Uterus (tissue), 4 donors: ENCODE results near the gene NHS. TPM values are rescaled to one million over a fixed set of nuclear protein-coding genes. Genes with fewer than 3 reads are reported as not detected.

Experiments used
- DNase-seq, 2 donors: peaks; one replicate each; pipeline ENCODE4 v3.0.0-alpha.2; 2019 to 2020
- H3K27ac ChIP-seq, 2 donors: fragments of 200-600 bp; sonication (generic); 1 replicate in 1 of 2; 2 replicates in 1 of 2; pipeline ENCODE4 v1.5.1; 2016 to 2018
- H3K27me3 ChIP-seq, 2 donors: fragments of 200-600 bp; sonication (generic); one replicate each; pipeline ENCODE4 v1.5.1; 2018 to 2019; ENCODE audit warnings: control low read depth in 1 of 2
- H3K36me3 ChIP-seq, 2 donors: fragments of 200-600 bp; sonication (generic); one replicate each; pipeline ENCODE4 v1.5.1; 2019; ENCODE audit warnings: control low read depth in 1 of 2
- H3K4me1 ChIP-seq, 2 donors: fragments of 200-600 bp; sonication (generic); one replicate each; pipeline ENCODE4 v1.5.1; 2018 to 2019; ENCODE audit warnings: control low read depth in 1 of 2
- H3K4me3 ChIP-seq, 2 donors: fragments of 200-600 bp; sonication (generic); 1 replicate in 1 of 2; 2 replicates in 1 of 2; pipeline ENCODE4 v1.5.1; 2018 to 2019; ENCODE audit warnings: mild to moderate bottlenecking in 1 of 2
- H3K9me3 ChIP-seq, 2 donors: fragments of 200-600 bp; sonication (generic); one replicate each; pipeline ENCODE4 v1.5.1; 2019; ENCODE audit warnings: control low read depth in 1 of 2
- CTCF ChIP-seq, 4 experiments: fragments of 200-600 bp in 2 of 4; fragments of 450-650 bp in 2 of 4; sonication (generic) in 2 of 4; IDR thresholded peaks; one replicate each; pipeline ENCODE4 v1.5.1; 2016 to 2019; ENCODE audit warnings: antibody characterized with exemption in 4 of 4, mild to moderate bottlenecking in 2 of 4, moderate library complexity in 1 of 4
- POLR2A ChIP-seq, 2 donors: fragments of 450-650 bp; IDR thresholded peaks; one replicate each; pipeline ENCODE4 v1.6.1; 2016; ENCODE audit warnings: antibody characterized with exemption in 2 of 2, mild to moderate bottlenecking in 1 of 2, moderate library complexity in 1 of 2
- intact Hi-C: fragments of 100-400 bp; cut with DNase I; formaldehyde crosslinking; loops from one replicate; pipeline ENCODE4 v1.15.1; 2023; ENCODE audit warnings: low total_unique reads
- total RNA-seq, 4 donors: library from RNA; depleted of rRNA in 3 of 4; stranded (reverse); fragments of >200 nt in 3 of 4; gene quantifications; one replicate each; pipeline versions ENCODE4 v1.1.0 to v1.2.4, GENCODE V29; 2014 to 2023
- donor health status: DM: yes; HTN: yes; CAD: no.

The NHS gene
- total RNA-seq, 4 donors from 2014 or later = 3.5 to 14.3 (median 9.5) TPM

GRCh38 chrX:17617806-17618205 lies 242.8 kb downstream of the NHS start:
- TF ChIP-seq CTCF (IDR thresholded peaks at IDR 0.05) (no peak), POLR2A (IDR thresholded peaks at IDR 0.05) (no peak)
- Histone ChIP-seq H3K9me3 (no peaks in the 10 kb centered on the region), H3K4me3 (no peak overlapping the region), H3K27me3 (no peaks in the 10 kb centered on the region), H3K36me3 (no peaks in the 10 kb centered on the region), H3K27ac (no peak overlapping the region), H3K4me1 (no peaks in the 10 kb centered on the region)
- intact Hi-C loops = no loop called here
- DNase-seq = no peak

- TF ChIP-seq CTCF (IDR thresholded peaks at IDR 0.05) (no peak), POLR2A (IDR thresholded peaks at IDR 0.05) (no peak)
These were observed 246.7 kb downstream of the NHS start for GRCh38 chrX:17621566-17622270.

GRCh38 chrX:17622331-17622730 lies 247.3 kb downstream of the NHS start:
- TF ChIP-seq POLR2A (IDR thresholded peaks at IDR 0.05) (no peak), CTCF (IDR thresholded peaks at IDR 0.05) (no peak)
- no peak for DNase-seq
- Histone ChIP-seq H3K36me3 (no peaks in the 10 kb centered on the region), H3K4me3 (no peak overlapping the region), H3K9me3 (no peaks in the 10 kb centered on the region), H3K27me3 (no peaks in the 10 kb centered on the region), H3K4me1 (no peaks in the 10 kb centered on the region), H3K27ac (no peak overlapping the region)
- intact Hi-C loops = no loop called here

More at GRCh38 chrX:17621566-17622270, 246.7 kb downstream of the NHS start:
- H3K36me3 ChIP-seq = no peaks in the 10 kb centered on the region
- DNase-seq = no peak
- H3K4me1 ChIP-seq = no peaks in the 10 kb centered on the region
- H3K9me3 ChIP-seq = no peaks in the 10 kb centered on the region
- H3K27me3 ChIP-seq = no peaks in the 10 kb centered on the region
- H3K27ac ChIP-seq = no peak overlapping the region
- intact Hi-C loops = no loop called here
- no peak overlapping the region for H3K4me3 ChIP-seq

GRCh38 chrX:17623750-17624149 lies 248.8 kb downstream of the NHS start:
- Histone ChIP-seq H3K4me3 (no peak overlapping the region), H3K4me1 (no peaks in the 10 kb centered on the region), H3K9me3 (no peaks in the 10 kb centered on the region), H3K27me3 (peaks cover 0 to 3% of the 10 kb centered on the region in 2 donors), H3K36me3 (no peaks in the 10 kb centered on the region), H3K27ac (no peak overlapping the region)
- intact Hi-C loops = no loop called here
- no peak for DNase-seq
- TF ChIP-seq POLR2A (IDR thresholded peaks at IDR 0.05) (no peak), CTCF (IDR thresholded peaks at IDR 0.05) (no peak)

GRCh38 chrX:17627026-17627425 lies 252.0 kb downstream of the NHS start:
- DNase-seq = no peak
- Histone ChIP-seq H3K4me1 (no peaks in the 10 kb centered on the region), H3K27ac (no peak overlapping the region), H3K27me3 (peaks cover 0 to 3% of the 10 kb centered on the region in 2 donors), H3K36me3 (no peaks in the 10 kb centered on the region), H3K9me3 (no peaks in the 10 kb centered on the region), H3K4me3 (no peak overlapping the region)
- intact Hi-C loops = no loop called here
- no peak for TF ChIP-seq CTCF (IDR thresholded peaks at IDR 0.05)
- TF ChIP-seq POLR2A (IDR thresholded peaks at IDR 0.05) = no peak
